Measurements from ENCODE around the gene SLC45A3. TPM values are rescaled to one million over a fixed set of nuclear protein-coding genes. Genes with fewer than 3 reads are reported as not detected.

SLC45A3 gene
- total and polyA plus RNA-seq, 2 of the 4 experiments (the other 2 are of a cell fraction), result 1.4 to 2.5 TPM

DNA sequence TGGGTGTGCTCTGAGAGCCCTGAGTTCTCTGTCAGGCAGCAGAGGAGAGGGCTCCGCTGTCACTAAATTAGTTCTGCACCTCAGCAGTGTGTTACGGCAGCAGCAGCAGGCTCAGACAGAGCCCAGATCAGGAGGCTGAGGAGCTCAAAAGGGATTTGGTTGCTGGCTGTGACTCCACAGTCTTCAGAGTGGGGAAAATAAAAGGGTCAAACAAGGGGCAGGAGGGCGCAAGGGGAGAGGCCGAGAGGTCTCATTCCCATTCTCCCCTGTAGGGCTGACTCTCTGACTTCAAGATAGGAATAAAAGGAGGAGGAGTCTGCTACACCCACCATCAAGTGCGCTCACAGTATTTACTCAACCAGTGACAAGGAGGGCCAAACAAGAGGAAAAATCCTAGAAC, 9.2 kb upstream of the SLC45A3 start:
- no peaks in the 10 kb centered on the region for H3K4me1 ChIP-seq (ENCODE audit: control insufficient read depth, insufficient read depth, low read length)
- no peak overlapping the region for H3K27ac ChIP-seq (ENCODE audit: insufficient read depth, low read length)
- no peak for TF ChIP-seq MAZ (IDR thresholded peaks at IDR 0.05; ENCODE audit: borderline replicate concordance, low read depth, low read length)
- TF ChIP-seq, protein P1, sequence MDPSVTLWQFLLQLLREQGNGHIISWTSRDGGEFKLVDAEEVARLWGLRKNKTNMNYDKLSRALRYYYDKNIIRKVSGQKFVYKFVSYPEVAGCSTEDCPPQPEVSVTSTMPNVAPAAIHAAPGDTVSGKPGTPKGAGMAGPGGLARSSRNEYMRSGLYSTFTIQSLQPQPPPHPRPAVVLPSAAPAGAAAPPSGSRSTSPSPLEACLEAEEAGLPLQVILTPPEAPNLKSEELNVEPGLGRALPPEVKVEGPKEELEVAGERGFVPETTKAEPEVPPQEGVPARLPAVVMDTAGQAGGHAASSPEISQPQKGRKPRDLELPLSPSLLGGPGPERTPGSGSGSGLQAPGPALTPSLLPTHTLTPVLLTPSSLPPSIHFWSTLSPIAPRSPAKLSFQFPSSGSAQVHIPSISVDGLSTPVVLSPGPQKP (IDR thresholded peaks at IDR 0.05; ENCODE audit: borderline replicate concordance, low read depth, low read length), result no peak
- TF ChIP-seq SMC3 (IDR thresholded peaks at IDR 0.05; ENCODE audit: low read depth, low read length), result no peak
- TF ChIP-seq POLR2A (IDR thresholded peaks at IDR 0.05; ENCODE audit: low read depth, low read length), result no peak
- TF ChIP-seq NFE2L2 (IDR thresholded peaks at IDR 0.05; ENCODE audit: low read depth, low read length), result no peak
- no peak for TF ChIP-seq CEBPB (IDR thresholded peaks at IDR 0.05; ENCODE audit: low read depth, low read length)
- no peak for TF ChIP-seq MXI1 (IDR thresholded peaks at IDR 0.05; ENCODE audit: borderline replicate concordance, low read depth, low read length)
- TF ChIP-seq RCOR1 (IDR thresholded peaks at IDR 0.05; ENCODE audit: insufficient replicate concordance, low read length), result no peak
- TF ChIP-seq, protein P2, sequence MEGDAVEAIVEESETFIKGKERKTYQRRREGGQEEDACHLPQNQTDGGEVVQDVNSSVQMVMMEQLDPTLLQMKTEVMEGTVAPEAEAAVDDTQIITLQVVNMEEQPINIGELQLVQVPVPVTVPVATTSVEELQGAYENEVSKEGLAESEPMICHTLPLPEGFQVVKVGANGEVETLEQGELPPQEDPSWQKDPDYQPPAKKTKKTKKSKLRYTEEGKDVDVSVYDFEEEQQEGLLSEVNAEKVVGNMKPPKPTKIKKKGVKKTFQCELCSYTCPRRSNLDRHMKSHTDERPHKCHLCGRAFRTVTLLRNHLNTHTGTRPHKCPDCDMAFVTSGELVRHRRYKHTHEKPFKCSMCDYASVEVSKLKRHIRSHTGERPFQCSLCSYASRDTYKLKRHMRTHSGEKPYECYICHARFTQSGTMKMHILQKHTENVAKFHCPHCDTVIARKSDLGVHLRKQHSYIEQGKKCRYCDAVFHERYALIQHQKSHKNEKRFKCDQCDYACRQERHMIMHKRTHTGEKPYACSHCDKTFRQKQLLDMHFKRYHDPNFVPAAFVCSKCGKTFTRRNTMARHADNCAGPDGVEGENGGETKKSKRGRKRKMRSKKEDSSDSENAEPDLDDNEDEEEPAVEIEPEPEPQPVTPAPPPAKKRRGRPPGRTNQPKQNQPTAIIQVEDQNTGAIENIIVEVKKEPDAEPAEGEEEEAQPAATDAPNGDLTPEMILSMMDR (conservative IDR thresholded peaks at IDR 0.05; ENCODE audit: low read depth, low read length), result no peak
- TF ChIP-seq CHD1 (IDR thresholded peaks at IDR 0.05; ENCODE audit: low read depth, low read length), result no peak
- TF ChIP-seq BHLHE40 (IDR thresholded peaks at IDR 0.05; ENCODE audit: low read depth, low read length), result no peak
- H2AK9ac ChIP-seq (replicated peaks; ENCODE audit: low read depth, low read length, poor library complexity), result no peak overlapping the region
- in situ Hi-C loops (cut with MboI; ENCODE audit: low sequenced_read_pairs) (no loop called here), intact Hi-C loops (cut with micrococcal nuclease) (no loop called here), dilution Hi-C loops (cut with HindIII; ENCODE audit: low sequenced_read_pairs, unreplicated experiment) (no loop called here)
- no peak overlapping the region for H2AFZ ChIP-seq (replicated peaks; ENCODE audit: low read length, poor library complexity)
- H2BK120ac ChIP-seq (ENCODE audit: low read depth, low read length), result no peak overlapping the region
- POLR2A ChIA-PET (ENCODE audit: unreplicated experiment), result no interaction called here
- no peak overlapping the region for H2BK20ac ChIP-seq (ENCODE audit: low read depth, low read length)
- no peak overlapping the region for H3K14ac ChIP-seq (replicated peaks; ENCODE audit: low read depth, low read length)
- H4K5ac ChIP-seq (ENCODE audit: low read depth, low read length), result no peak overlapping the region
- no peak overlapping the region for H2BK5ac ChIP-seq (ENCODE audit: low read depth, low read length, poor library complexity, severe bottlenecking)
- H3K4me2 ChIP-seq (ENCODE audit: low read depth, low read length), result no peak overlapping the region
- H3K36me3 ChIP-seq (ENCODE audit: control insufficient read depth, insufficient read depth, low read length), result no peaks in the 10 kb centered on the region
- peaks cover 23% of the 10 kb centered on the region for H3K27me3 ChIP-seq (ENCODE audit: control insufficient read depth, insufficient read depth, low read length)
- CTCF ChIA-PET, result interaction anchor here (1.0 kb wide), 1 partner anchor 9 kb away, joined by 3 read pairs; the partner anchor contains the start of gene SLC45A3
- no peak overlapping the region for H4K8ac ChIP-seq (ENCODE audit: low read depth in 2 of 2, low read length in 2 of 2)
- no TSS peak for BruUV-seq (replicated peaks)
- no peak overlapping the region for H3K56ac ChIP-seq (ENCODE audit: extremely low read depth, insufficient read depth, low read length)
- no CpG with 5 or more reads among the region's 5 CpGs for WGBS, 2 experiments (ENCODE audit: extremely low coverage in 2 of 2, insufficient read length in 1 of 2)
- no peak overlapping the region for H3K4ac ChIP-seq (ENCODE audit: low read depth, low read length)
- H2AK5ac ChIP-seq (ENCODE audit: low read depth, low read length), result no peak overlapping the region
- H3K18ac ChIP-seq (ENCODE audit: low read depth, low read length), result no peak overlapping the region
- no peak for DNase-seq
- no peak for ATAC-seq (ENCODE audit: low read depth)
- H3K9me1 ChIP-seq (ENCODE audit: insufficient read depth, low read length), result no peaks in the 10 kb centered on the region
- no peak overlapping the region for H4K91ac ChIP-seq (ENCODE audit: insufficient read depth, low read depth, low read length)
- H3K23ac ChIP-seq (ENCODE audit: low read depth, low read length), result no peak overlapping the region
- no peak overlapping the region for H3K4me3 ChIP-seq (ENCODE audit: insufficient read depth, low read depth, low read length)
- H2BK15ac ChIP-seq (ENCODE audit: low read depth, low read length), result no peak overlapping the region
- H4K20me1 ChIP-seq (ENCODE audit: insufficient read depth, low read length), result no peaks in the 10 kb centered on the region
- H3K9me3 ChIP-seq (ENCODE audit: control insufficient read depth, insufficient read depth, low read length), result no peaks in the 10 kb centered on the region
- no peak overlapping the region for H3K9ac ChIP-seq (ENCODE audit: low read depth, low read length)
- no peaks in the 10 kb centered on the region for H3K79me1 ChIP-seq (ENCODE audit: low read depth in 1 of 2, low read length in 2 of 2)

Data from IMR-90 (cell line).